Upper lobe of left lung (tissue), 6 donors: ENCODE results near the gene TCF7L2. TPM values are rescaled to one million over a fixed set of nuclear protein-coding genes. Genes with fewer than 3 reads are reported as not detected.
A peak's percentile ranks its signal among the peaks of the same experiment; 100 is the strongest.

Experiments
- ATAC-seq, 2 donors: fragments of 200-7000 bp; cut with Tn5 transposase; one replicate each; pipeline ENCODE4 v1.9.1; 2022; ENCODE audit warnings: mild to moderate bottlenecking in 2 of 2, moderate library complexity in 2 of 2; ENCODE audit not compliant: low FRiP score in 2 of 2
- DNase-seq, 2 donors: peaks; one replicate each; pipeline ENCODE4 v3.0.0-alpha.2; 2019 to 2020
- H3K27ac ChIP-seq, 4 donors: fragments of 200-600 bp; sonication (generic); one replicate each; pipeline ENCODE4 v1.5.1; 2016 to 2019
- H3K27me3 ChIP-seq, 4 donors: fragments of 200-600 bp; sonication (generic); one replicate each; pipeline ENCODE4 v1.5.1; 2017 to 2019
- H3K36me3 ChIP-seq, 4 donors: fragments of 200-600 bp; sonication (generic); one replicate each; pipeline ENCODE4 v1.5.1; 2016 to 2019
- H3K4me1 ChIP-seq, 4 donors: fragments of 200-600 bp; sonication (generic); one replicate each; pipeline ENCODE4 v1.5.1; 2018 to 2019
- H3K4me3 ChIP-seq, 4 donors: fragments of 200-600 bp; sonication (generic); one replicate each; pipeline ENCODE4 v1.5.1; 2017 to 2019; ENCODE audit warnings: mild to moderate bottlenecking in 2 of 4, moderate library complexity in 1 of 4
- H3K9me3 ChIP-seq, 4 donors: fragments of 200-600 bp; sonication (generic); one replicate each; pipeline ENCODE4 v1.5.1; 2018 to 2019
- EP300 ChIP-seq, 4 donors: sonication (generic); formaldehyde crosslinking; IDR thresholded peaks; one replicate each; pipeline ENCODE4 v1.5.1; 2017; ENCODE audit warnings: antibody characterized with exemption in 4 of 4, control low read depth in 2 of 4
- POLR2A ChIP-seq, 4 donors: fragments of 450-650 bp; IDR thresholded peaks; one replicate each; pipeline ENCODE4 v1.5.1; 2016 to 2017; ENCODE audit warnings: antibody characterized with exemption in 4 of 4, mild to moderate bottlenecking in 2 of 4
- POLR2AphosphoS5 ChIP-seq, 2 donors: sonication (generic); formaldehyde crosslinking; IDR thresholded peaks; one replicate each; pipeline ENCODE4 v1.5.1; 2017; ENCODE audit warnings: antibody characterized with exemption in 2 of 2
- WGBS, 2 donors: methylation state at CpG; one replicate each; pipeline ENCODE4 v1.1.5; 2017 to 2018; 5-methylcytosine and 5-hydroxymethylcytosine counted together
- total RNA-seq, 6 donors: library from RNA; depleted of rRNA in 4 of 6; stranded (reverse); fragments of >200 nt in 4 of 6; gene quantifications; one replicate each; pipeline versions ENCODE4 v1.1.0 to v1.2.1, GENCODE V29; 2016 to 2021
- TF ChIP-seq, protein P1 (sequence below), 6 experiments: fragments of 450-650 bp in 4 of 6; fragments of 200-600 bp in 2 of 6; sonication (generic) in 2 of 6; IDR thresholded peaks; one replicate each; pipeline ENCODE4 v1.5.1; 2016 to 2019; ENCODE audit warnings: antibody characterized with exemption in 6 of 6
- donor health status: DM: no; HTN: no; CAD: no; lungs with moderate emphysema.
- donor health status: DM: no; HTN: yes; CAD: no; lungs with severe emphysema.

Gene TCF7L2
- total RNA-seq, 6 donors from 2014 or later = 15.5 to 80.3 (median 48.1) TPM

DNA sequence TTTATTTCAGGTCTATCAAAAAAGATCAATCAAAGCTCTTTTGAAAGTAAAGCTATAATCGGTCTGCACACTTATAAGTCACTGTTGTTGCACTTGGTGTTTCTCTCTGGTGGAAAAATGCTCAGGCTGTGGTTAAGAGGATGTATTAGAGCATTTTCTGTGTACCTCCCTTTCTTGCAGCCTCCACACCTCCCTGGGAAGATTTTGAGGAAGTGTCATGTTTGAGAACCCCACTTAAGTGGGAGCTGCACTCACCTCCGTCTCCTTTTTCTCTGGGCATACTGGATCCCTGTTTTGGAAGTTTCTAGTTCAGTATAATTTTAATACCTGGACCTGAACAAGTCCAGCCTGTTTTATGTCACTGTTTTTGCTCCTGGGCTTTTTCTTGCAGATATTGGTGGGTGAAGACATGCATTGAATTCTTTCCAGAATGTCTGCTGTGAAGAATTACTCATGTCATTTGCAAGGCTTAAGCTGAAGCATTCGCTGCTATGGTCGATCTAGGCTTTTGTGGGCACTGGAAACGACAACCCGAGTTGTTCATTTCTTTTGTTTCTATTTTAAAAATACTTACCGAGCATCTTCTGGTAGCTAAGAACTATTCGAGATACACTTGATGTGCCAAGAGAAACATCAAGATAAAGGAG lies 36.6 kb downstream of the TCF7L2 start:
- Histone ChIP-seq H3K27me3 (no peaks in the 10 kb centered on the region), H3K27ac (no peak overlapping the region)

DNA sequence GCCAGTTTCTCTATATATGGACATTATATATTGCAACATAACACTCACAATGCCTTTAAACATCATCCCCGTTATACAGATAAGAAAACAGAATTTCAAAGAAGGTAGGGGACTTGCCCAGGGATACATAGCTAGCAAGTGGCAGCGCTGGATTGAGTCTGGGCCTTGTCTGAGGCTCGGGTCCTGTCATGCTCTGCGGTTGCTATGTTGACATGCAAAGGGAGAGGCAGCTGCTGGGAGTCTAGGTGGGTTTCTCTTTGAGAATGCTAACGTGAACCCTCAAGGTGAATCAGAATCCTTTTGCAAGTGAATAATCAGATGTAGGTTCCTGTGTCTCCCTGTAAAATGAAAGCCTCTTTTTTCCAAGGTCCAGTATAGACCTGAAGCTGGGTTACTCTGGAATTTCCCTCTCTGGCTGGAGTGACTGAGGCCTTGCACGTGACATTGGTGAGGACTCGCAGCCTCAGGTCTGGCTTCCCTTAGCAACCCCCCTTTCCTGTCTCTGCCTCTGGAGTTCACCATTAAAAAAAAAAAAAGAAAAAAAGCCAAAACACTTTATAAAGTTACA lies 38.9 kb downstream of the TCF7L2 start:
- Histone ChIP-seq H3K4me1 (peaks cover 4 to 30% (median 24%) of the 10 kb centered on the region in 4 donors), H3K9me3 (no peaks in the 10 kb centered on the region), H3K27ac (no peak overlapping the region), H3K4me3 (no peak overlapping the region), H3K27me3 (no peaks in the 10 kb centered on the region), H3K36me3 (no peaks in the 10 kb centered on the region)
- DNase-seq (no peak), ATAC-seq (no peak)
- TF ChIP-seq POLR2AphosphoS5 (IDR thresholded peaks at IDR 0.05) (no peak), EP300 (IDR thresholded peaks at IDR 0.05) (no peak), POLR2A (IDR thresholded peaks at IDR 0.05) (no peak)
- WGBS, 2 donors = 70 to 73% methylated on average over 7 of the region's 7 CpGs

More for the DNA sequence above, 36.6 kb downstream of the TCF7L2 start:
- TF ChIP-seq POLR2A (IDR thresholded peaks at IDR 0.05) = no peak
- DNase-seq (no peak), ATAC-seq (no peak)
- Histone ChIP-seq H3K4me1 (peaks cover 4 to 30% (median 25%) of the 10 kb centered on the region in 4 donors), H3K4me3 (no peak overlapping the region), H3K9me3 (no peaks in the 10 kb centered on the region), H3K36me3 (no peaks in the 10 kb centered on the region)
- WGBS, 2 donors = 61% methylated on average over 8 of the region's 8 CpGs

DNA sequence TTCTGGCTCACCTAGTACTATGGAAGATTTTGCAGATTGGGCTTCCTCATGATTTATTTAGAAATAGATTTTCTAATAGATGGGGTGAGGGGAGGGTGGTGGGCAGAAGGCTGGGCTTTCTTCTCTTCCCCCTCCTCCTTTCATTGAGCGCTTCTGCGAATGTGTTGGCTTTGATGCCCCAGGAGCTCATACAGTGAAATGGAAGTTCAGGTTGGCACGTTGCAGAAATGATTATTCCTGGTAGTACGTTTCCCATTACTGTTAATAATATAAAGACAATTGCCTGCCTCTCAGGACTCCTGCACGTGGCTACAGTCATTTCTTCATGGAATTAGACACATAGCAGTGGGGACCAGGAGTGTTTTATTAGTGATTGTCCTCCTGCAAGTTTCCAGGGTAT lies 39.8 kb downstream of the TCF7L2 start:
- TF ChIP-seq POLR2AphosphoS5 (IDR thresholded peaks at IDR 0.05) = no peak
- TF ChIP-seq, protein P1, sequence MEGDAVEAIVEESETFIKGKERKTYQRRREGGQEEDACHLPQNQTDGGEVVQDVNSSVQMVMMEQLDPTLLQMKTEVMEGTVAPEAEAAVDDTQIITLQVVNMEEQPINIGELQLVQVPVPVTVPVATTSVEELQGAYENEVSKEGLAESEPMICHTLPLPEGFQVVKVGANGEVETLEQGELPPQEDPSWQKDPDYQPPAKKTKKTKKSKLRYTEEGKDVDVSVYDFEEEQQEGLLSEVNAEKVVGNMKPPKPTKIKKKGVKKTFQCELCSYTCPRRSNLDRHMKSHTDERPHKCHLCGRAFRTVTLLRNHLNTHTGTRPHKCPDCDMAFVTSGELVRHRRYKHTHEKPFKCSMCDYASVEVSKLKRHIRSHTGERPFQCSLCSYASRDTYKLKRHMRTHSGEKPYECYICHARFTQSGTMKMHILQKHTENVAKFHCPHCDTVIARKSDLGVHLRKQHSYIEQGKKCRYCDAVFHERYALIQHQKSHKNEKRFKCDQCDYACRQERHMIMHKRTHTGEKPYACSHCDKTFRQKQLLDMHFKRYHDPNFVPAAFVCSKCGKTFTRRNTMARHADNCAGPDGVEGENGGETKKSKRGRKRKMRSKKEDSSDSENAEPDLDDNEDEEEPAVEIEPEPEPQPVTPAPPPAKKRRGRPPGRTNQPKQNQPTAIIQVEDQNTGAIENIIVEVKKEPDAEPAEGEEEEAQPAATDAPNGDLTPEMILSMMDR (IDR thresholded peaks at IDR 0.05) = no peak
- no peak for TF ChIP-seq EP300 (IDR thresholded peaks at IDR 0.05)
- TF ChIP-seq POLR2A (IDR thresholded peaks at IDR 0.05) = no peak
- no peak for ATAC-seq
- Histone ChIP-seq H3K4me3 (no peak overlapping the region), H3K9me3 (no peaks in the 10 kb centered on the region), H3K4me1 (peaks cover 4 to 30% (median 21%) of the 10 kb centered on the region in 4 donors), H3K27ac (no peak overlapping the region), H3K27me3 (no peaks in the 10 kb centered on the region), H3K36me3 (no peaks in the 10 kb centered on the region)
- 89 to 92% methylated on average over 5 of the region's 5 CpGs for WGBS, 2 donors
- DNase-seq = no peak

DNA sequence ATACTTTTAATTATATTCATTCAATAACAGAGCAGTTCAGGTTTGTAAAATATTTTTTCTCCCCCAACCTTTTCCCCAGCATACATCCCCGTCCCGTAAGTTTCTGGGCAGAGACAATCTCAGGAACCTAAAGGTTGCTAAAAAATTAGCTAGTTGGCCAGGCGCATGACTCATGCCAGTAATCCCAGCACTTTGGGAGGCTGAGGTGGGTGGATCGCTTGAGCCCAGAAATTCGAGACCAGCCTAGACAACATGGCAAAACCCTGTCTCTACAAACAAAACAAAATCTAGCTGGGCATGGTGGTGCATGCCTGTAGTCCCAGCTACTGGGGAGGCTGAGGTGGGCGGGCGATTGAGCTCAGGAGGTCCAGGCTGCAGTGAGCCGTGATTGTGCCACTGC lies 40.2 kb downstream of the TCF7L2 start:
- Histone ChIP-seq H3K4me3 (no peak overlapping the region), H3K36me3 (no peaks in the 10 kb centered on the region), H3K27me3 (no peaks in the 10 kb centered on the region), H3K4me1 (peaks cover 4 to 31% (median 19%) of the 10 kb centered on the region in 4 donors), H3K27ac (no peak overlapping the region), H3K9me3 (no peaks in the 10 kb centered on the region)
- 91 to 94% methylated on average over 8 of the region's 8 CpGs for WGBS, 2 donors
- peak in 1 of 2 donors; percentile 24 for DNase-seq
- no peak for ATAC-seq
- TF ChIP-seq EP300 (IDR thresholded peaks at IDR 0.05) (no peak), POLR2AphosphoS5 (IDR thresholded peaks at IDR 0.05) (no peak), POLR2A (IDR thresholded peaks at IDR 0.05) (no peak)
- TF ChIP-seq, protein P1 (IDR thresholded peaks at IDR 0.05) = no peak

DNA sequence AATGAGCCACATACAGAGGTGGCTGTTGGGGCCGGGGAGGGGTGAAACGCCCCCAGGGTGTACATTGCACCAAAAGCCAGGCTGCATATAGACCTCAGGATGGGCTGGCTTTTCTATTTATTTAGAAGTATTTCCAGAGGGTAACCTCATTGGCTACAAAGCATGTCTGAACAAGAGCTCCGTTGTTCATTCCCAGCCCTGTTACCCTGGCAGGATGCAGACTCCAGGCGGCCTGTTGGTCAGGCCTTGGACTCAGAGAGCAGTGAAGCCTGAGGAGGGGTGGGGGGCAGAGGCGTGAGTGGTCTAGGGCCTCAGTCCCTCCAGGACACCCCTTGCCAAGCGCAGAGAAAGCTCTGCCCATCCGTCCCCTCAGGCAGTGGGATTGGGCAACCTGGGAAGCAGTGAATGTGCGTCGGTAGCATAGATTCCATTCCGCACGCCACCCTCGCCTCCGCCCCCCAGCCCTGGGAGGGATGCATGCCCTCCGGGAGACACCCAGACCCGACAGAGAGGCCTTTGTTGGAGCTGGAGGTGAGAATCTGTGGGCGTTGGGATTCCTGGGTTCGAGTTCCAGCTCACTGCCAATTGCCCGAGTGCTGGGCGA lies 41.9 kb downstream of the TCF7L2 start:
- Histone ChIP-seq H3K27me3 (no peaks in the 10 kb centered on the region), H3K9me3 (no peaks in the 10 kb centered on the region), H3K27ac (no peak overlapping the region), H3K4me1 (peaks cover 2 to 14% (median 4%) of the 10 kb centered on the region in 4 donors), H3K36me3 (no peaks in the 10 kb centered on the region), H3K4me3 (no peak overlapping the region)
- DNase-seq (peak in 1 of 2 donors; percentile 43), ATAC-seq (no peak)
- WGBS, 2 donors = 95% methylated on average over 8 to 19 of the region's 19 CpGs
- TF ChIP-seq, protein P1 (IDR thresholded peaks at IDR 0.05) = no peak
- TF ChIP-seq POLR2AphosphoS5 (IDR thresholded peaks at IDR 0.05) (no peak), POLR2A (IDR thresholded peaks at IDR 0.05) (no peak), EP300 (IDR thresholded peaks at IDR 0.05) (no peak)
